OCI-LY3 (cell line): ENCODE measurements around the gene CTDSPL2.
"Not testable (repeated sequence)": the region's sequence is repeated elsewhere in the genome, so short reads cannot be mapped to it uniquely, and the experiment has no call there.

Experiments
- H2AFZ ChIP-seq: fragments of 200-600, 300-600 bp; shearing (Covaris generic); 2 replicates; pipeline ENCODE4 v1.6.0; 2014; ENCODE audit warnings: antibody characterized with exemption, low read depth, low read length
- H3K27ac ChIP-seq: fragments of 200-600, 300-600 bp; sonication (generic); 2 replicates; pipeline ENCODE4 v1.5.1; 2014; ENCODE audit warnings: mild to moderate bottlenecking, low read length, moderate library complexity, mixed read lengths
- H3K27me3 ChIP-seq: fragments of 200-600, 300-600 bp; sonication (generic); 2 replicates; pipeline ENCODE4 v1.6.1; 2014; ENCODE audit warnings: low read depth, low read length, mixed read lengths
- H3K36me3 ChIP-seq: fragments of 200-600, 300-600 bp; sonication (generic); replicated peaks from 2 replicates; pipeline ENCODE3; 2014; ENCODE audit warnings: low read depth, low read length, mixed read lengths
- H3K4me1 ChIP-seq: fragments of 300-600, 200-600 bp; sonication (generic); 2 replicates; pipeline ENCODE4 v1.6.1; 2014; ENCODE audit warnings: low read length, mixed read lengths
- H3K4me2 ChIP-seq: fragments of 200-600, 300-600 bp; sonication (generic); 2 replicates; pipeline ENCODE4 v1.6.1; 2014; ENCODE audit warnings: low read length, mixed read lengths
- H3K4me3 ChIP-seq: fragments of 300-600, 200-600 bp; sonication (generic); 2 replicates; pipeline ENCODE4 v1.5.1; 2014; ENCODE audit warnings: antibody characterized with exemption, mild to moderate bottlenecking, low read length, moderate library complexity
- H3K79me2 ChIP-seq: fragments of 300-600, 200-600 bp; shearing (Covaris generic); 2 replicates; pipeline ENCODE4 v1.6.1; 2014; ENCODE audit warnings: mild to moderate bottlenecking, low read length, mixed read lengths
- H3K9ac ChIP-seq: fragments of 300-600, 200-600 bp; shearing (Covaris generic); 2 replicates; pipeline ENCODE4 v1.6.0; 2014; ENCODE audit warnings: mild to moderate bottlenecking, low read length, moderate library complexity
- H3K9me3 ChIP-seq: fragments of 200-600, 300-600 bp; shearing (Covaris generic); 2 replicates; pipeline ENCODE4 v1.6.1; 2014; ENCODE audit warnings: low read length, mixed read lengths; ENCODE audit not compliant: insufficient read depth
- H4K20me1 ChIP-seq: fragments of 200-600, 300-600 bp; sonication (generic); 2 replicates; pipeline ENCODE4 v1.6.1; 2016; ENCODE audit warnings: low read length, mixed read lengths; ENCODE audit not compliant: insufficient read depth
- EZH2phosphoT487 ChIP-seq: fragments of 200-600 bp; shearing (Covaris generic); IDR thresholded peaks from 2 replicates; pipeline ENCODE4 v1.6.1; 2018; ENCODE audit warnings: antibody characterized with exemption, mixed run types, low read depth
- TF ChIP-seq, protein P1 (sequence below): fragments of 200-600, 300-600 bp; sonication (generic); IDR thresholded peaks from 2 replicates; pipeline ENCODE4 v1.5.1; 2014; ENCODE audit warnings: antibody characterized with exemption, low read length, low read depth

Gene CTDSPL2

DNA sequence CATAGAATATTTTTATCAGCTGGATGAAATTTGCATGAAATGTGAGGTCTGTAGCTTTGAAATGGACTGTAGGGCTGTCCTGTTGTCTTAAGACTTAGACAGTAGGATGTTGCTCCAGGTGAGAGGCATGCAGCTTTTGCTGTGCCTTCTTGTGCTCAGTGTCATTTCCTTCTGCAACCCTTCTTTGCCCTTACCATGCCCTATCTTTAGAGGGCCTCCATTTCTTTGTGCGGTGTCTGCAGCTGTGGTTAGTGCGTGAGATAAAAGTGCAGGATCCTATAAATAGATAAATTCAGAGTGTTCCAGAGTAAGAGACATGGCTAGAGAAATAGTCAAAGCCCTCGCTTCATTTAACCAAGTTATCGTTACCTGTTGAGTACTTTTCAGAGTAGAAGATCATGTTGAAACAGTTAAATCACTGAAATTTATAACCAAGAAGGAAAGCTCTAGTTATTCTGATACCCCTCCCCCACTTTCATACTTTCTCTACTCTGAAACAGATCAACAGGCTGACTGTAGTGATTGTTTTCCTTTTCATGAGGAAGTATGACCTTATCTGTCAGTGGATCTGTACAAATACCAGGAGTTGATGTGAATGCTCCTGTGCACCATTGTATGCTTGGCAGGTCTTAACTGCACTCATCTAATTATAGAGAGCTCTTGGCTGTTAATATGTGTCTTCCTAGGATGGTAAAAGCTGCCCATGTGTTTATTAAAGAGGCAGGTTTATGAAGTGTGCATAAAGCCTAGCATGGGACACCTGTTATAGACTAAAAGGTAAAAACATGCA, 127.7 kb downstream of the CTDSPL2 start:
- H3K27me3 ChIP-seq, result no peaks in the 10 kb centered on the region
- peaks cover 57% of the 10 kb centered on the region for H3K36me3 ChIP-seq
- H3K9ac ChIP-seq, result no peak overlapping the region
- TF ChIP-seq, protein P1, sequence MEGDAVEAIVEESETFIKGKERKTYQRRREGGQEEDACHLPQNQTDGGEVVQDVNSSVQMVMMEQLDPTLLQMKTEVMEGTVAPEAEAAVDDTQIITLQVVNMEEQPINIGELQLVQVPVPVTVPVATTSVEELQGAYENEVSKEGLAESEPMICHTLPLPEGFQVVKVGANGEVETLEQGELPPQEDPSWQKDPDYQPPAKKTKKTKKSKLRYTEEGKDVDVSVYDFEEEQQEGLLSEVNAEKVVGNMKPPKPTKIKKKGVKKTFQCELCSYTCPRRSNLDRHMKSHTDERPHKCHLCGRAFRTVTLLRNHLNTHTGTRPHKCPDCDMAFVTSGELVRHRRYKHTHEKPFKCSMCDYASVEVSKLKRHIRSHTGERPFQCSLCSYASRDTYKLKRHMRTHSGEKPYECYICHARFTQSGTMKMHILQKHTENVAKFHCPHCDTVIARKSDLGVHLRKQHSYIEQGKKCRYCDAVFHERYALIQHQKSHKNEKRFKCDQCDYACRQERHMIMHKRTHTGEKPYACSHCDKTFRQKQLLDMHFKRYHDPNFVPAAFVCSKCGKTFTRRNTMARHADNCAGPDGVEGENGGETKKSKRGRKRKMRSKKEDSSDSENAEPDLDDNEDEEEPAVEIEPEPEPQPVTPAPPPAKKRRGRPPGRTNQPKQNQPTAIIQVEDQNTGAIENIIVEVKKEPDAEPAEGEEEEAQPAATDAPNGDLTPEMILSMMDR, result no peak
- no peak for TF ChIP-seq EZH2phosphoT487
- H3K79me2 ChIP-seq, result peaks cover 29% of the 10 kb centered on the region
- no peak overlapping the region for H3K4me3 ChIP-seq
- no peaks in the 10 kb centered on the region for H3K9me3 ChIP-seq
- peaks cover 11% of the 10 kb centered on the region for H3K4me1 ChIP-seq
- H2AFZ ChIP-seq, result no peak overlapping the region
- H3K27ac ChIP-seq, result no peak overlapping the region
- peaks cover 8% of the 10 kb centered on the region; the same call in 1 of the 2 replicates for H4K20me1 ChIP-seq
- no peak overlapping the region for H3K4me2 ChIP-seq

GRCh38 chr15:44560926-44561325, 133.5 kb downstream of the CTDSPL2 start:
- H3K4me2 ChIP-seq, H3K9me3 ChIP-seq, H4K20me1 ChIP-seq, H3K4me3 ChIP-seq, H3K27ac ChIP-seq, H3K4me1 ChIP-seq, H3K9ac ChIP-seq, H3K79me2 ChIP-seq, H2AFZ ChIP-seq, H3K27me3 ChIP-seq: not testable (repeated sequence)
- H3K36me3 ChIP-seq, result peaks cover 69% of the 10 kb centered on the region

DNA sequence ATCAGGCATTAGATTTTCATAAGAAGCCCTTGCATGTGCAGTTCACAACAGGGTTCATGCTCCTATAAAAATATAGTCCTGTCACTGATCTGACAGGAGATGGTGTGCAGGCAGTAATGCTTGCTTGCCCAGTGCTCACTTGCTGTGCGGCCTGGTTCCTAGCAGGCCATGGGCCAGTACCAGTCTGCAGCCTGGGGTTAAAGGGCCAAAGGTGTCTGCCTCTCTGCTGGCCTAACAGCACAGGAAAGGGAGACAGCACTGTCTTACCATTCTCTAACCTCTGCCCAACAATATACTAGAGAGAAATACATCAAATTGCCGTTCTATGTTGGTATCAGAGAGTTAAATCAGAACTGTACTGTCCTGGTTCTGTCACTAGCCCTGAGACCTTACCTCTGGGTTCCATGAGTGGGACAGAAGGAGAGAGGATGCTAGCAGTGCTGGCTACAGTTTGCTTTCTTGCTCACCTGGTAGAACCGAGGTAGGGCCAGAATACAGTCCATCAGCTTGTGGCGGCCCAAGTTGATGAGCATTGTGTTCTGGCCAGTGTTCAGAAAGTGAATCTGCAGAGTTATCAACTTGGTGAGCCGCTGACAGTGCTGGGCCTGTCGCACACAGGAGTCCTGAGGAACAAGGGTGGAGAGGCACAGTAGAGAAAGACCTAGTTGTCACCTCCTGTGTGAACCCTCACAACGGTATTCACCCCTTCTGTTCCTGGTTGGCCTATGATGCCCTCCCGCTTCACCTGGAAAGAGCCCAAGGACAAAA, 138.1 kb downstream of the CTDSPL2 start:
- H3K9ac ChIP-seq, result no peak overlapping the region
- H3K27ac ChIP-seq, result no peak overlapping the region
- H2AFZ ChIP-seq, result no peak overlapping the region
- H3K36me3 ChIP-seq, result peaks cover 59% of the 10 kb centered on the region
- H3K79me2 ChIP-seq, result no peaks in the 10 kb centered on the region
- no peaks in the 10 kb centered on the region for H3K4me1 ChIP-seq
- no peak overlapping the region for H3K4me3 ChIP-seq
- no peaks in the 10 kb centered on the region for H3K27me3 ChIP-seq
- H3K4me2 ChIP-seq, result no peak overlapping the region
- H4K20me1 ChIP-seq, result no peaks in the 10 kb centered on the region
- TF ChIP-seq, protein P1, result no peak
- H3K9me3 ChIP-seq, result peaks cover 4% of the 10 kb centered on the region; the same call in 1 of the 2 replicates

DNA sequence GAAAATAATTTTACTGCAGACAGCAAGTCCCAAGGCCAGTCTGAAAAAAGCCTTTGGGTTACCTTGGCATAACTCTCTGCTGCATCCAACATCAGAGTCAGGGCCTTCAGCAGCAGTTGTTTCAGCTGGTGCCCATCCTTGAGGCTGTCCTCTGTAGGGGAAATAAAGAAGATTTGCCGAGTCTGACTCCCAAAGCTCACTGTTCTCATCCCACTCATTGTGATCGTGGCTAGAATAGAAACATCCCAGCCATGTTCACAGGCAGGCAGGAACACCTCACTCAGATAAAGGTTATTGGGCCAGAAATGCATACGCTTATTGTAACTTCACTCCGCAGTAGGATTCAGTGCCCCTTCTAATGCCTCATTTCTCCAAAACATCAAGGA, 138.7 kb downstream of the CTDSPL2 start:
- peaks cover 4% of the 10 kb centered on the region; the same call in 1 of the 2 replicates for H3K9me3 ChIP-seq
- no peak overlapping the region for H3K9ac ChIP-seq
- H2AFZ ChIP-seq, result no peak overlapping the region
- H3K36me3 ChIP-seq, result peaks cover 57% of the 10 kb centered on the region
- H3K4me3 ChIP-seq, result no peak overlapping the region
- no peaks in the 10 kb centered on the region for H4K20me1 ChIP-seq
- no peaks in the 10 kb centered on the region for H3K27me3 ChIP-seq
- H3K4me1 ChIP-seq, result no peaks in the 10 kb centered on the region
- no peaks in the 10 kb centered on the region for H3K79me2 ChIP-seq
- no peak overlapping the region for H3K4me2 ChIP-seq
- TF ChIP-seq EZH2phosphoT487, result no peak
- TF ChIP-seq, protein P1, result no peak
- no peak overlapping the region for H3K27ac ChIP-seq
